ENCODE data around the gene ROR2.
A peak's percentile ranks its signal among the peaks of the same experiment; 100 is the strongest.

- TF ChIP-seq POLR2A (IDR thresholded peaks at IDR 0.05; ENCODE audit: low read depth), result no peak
- TF ChIP-seq, protein P1, sequence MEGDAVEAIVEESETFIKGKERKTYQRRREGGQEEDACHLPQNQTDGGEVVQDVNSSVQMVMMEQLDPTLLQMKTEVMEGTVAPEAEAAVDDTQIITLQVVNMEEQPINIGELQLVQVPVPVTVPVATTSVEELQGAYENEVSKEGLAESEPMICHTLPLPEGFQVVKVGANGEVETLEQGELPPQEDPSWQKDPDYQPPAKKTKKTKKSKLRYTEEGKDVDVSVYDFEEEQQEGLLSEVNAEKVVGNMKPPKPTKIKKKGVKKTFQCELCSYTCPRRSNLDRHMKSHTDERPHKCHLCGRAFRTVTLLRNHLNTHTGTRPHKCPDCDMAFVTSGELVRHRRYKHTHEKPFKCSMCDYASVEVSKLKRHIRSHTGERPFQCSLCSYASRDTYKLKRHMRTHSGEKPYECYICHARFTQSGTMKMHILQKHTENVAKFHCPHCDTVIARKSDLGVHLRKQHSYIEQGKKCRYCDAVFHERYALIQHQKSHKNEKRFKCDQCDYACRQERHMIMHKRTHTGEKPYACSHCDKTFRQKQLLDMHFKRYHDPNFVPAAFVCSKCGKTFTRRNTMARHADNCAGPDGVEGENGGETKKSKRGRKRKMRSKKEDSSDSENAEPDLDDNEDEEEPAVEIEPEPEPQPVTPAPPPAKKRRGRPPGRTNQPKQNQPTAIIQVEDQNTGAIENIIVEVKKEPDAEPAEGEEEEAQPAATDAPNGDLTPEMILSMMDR (IDR thresholded peaks at IDR 0.05), result no peak
- TF ChIP-seq EP300 (IDR thresholded peaks at IDR 0.05), result peak; percentile 50
- no peak for TF ChIP-seq POLR2AphosphoS5 (IDR thresholded peaks at IDR 0.05)
Observed at GRCh38 chr9:91907484-91908292, 42.3 kb downstream of the ROR2 start.
